ENCODE results near the gene GNAO1. TPM values are rescaled to one million over a fixed set of nuclear protein-coding genes. Genes with fewer than 3 reads are reported as not detected.

GNAO1 gene
- total and polyA plus RNA-seq, 4 donors, result 34.4 to 331 (median 177) TPM

GRCh38 chr16:56228476-56228875 is 37.2 kb downstream of the GNAO1 start:
- no peak overlapping the region for H3K27ac ChIP-seq (ENCODE audit: low read depth, low read length)
- DNase-seq (ENCODE audit: low read depth in 4 of 6, low spot score in 6 of 6), result no peak

GRCh38 chr16:56233795-56234566 is 42.7 kb downstream of the GNAO1 start:
- H3K4me3 ChIP-seq (ENCODE audit: low read depth, low read length), result no peak overlapping the region
- WGBS (ENCODE audit: insufficient coverage), result 69% methylated on average over 2 of the region's 2 CpGs
- H3K27me3 ChIP-seq (ENCODE audit: control insufficient read depth, insufficient read depth, low read length), result no peaks in the 10 kb centered on the region
- no peak for DNase-seq (ENCODE audit: low read depth in 4 of 6, low spot score in 6 of 6)
- H3K27ac ChIP-seq (ENCODE audit: low read depth, low read length), result no peak overlapping the region
- H3K36me3 ChIP-seq (ENCODE audit: control insufficient read depth, insufficient read depth, low read length), result peaks cover 3% of the 10 kb centered on the region
- no peaks in the 10 kb centered on the region for H3K9me3 ChIP-seq (ENCODE audit: control insufficient read depth, insufficient read depth, low read length)
- H3K4me1 ChIP-seq (ENCODE audit: control insufficient read depth, insufficient read depth, low read length), result peaks cover 44% of the 10 kb centered on the region

More at GRCh38 chr16:56228476-56228875, 37.2 kb downstream of the GNAO1 start:
- 69% methylated on average over 2 of the region's 4 CpGs for WGBS (ENCODE audit: insufficient coverage)
- Histone ChIP-seq H3K9me3 (ENCODE audit: control insufficient read depth, insufficient read depth, low read length) (no peaks in the 10 kb centered on the region), H3K4me1 (ENCODE audit: control insufficient read depth, insufficient read depth, low read length) (peaks cover 41% of the 10 kb centered on the region), H3K36me3 (ENCODE audit: control insufficient read depth, insufficient read depth, low read length) (peaks cover 9% of the 10 kb centered on the region), H3K27me3 (ENCODE audit: control insufficient read depth, insufficient read depth, low read length) (no peaks in the 10 kb centered on the region), H3K4me3 (ENCODE audit: low read depth, low read length) (no peak overlapping the region)

- Histone ChIP-seq H3K27me3 (ENCODE audit: control insufficient read depth, insufficient read depth, low read length) (no peaks in the 10 kb centered on the region), H3K9me3 (ENCODE audit: control insufficient read depth, insufficient read depth, low read length) (no peaks in the 10 kb centered on the region), H3K4me1 (ENCODE audit: control insufficient read depth, insufficient read depth, low read length) (peaks cover 48% of the 10 kb centered on the region), H3K4me3 (ENCODE audit: low read depth, low read length) (no peak overlapping the region), H3K36me3 (ENCODE audit: control insufficient read depth, insufficient read depth, low read length) (peaks cover 3% of the 10 kb centered on the region), H3K27ac (ENCODE audit: low read depth, low read length) (no peak overlapping the region)
- no peak for DNase-seq (ENCODE audit: low read depth in 4 of 6, low spot score in 6 of 6)
- WGBS (ENCODE audit: insufficient coverage), result 59% methylated on average over 2 of the region's 5 CpGs
These were observed 43.4 kb downstream of the GNAO1 start for GRCh38 chr16:56234737-56235136.

- Histone ChIP-seq H3K4me3 (ENCODE audit: low read depth, low read length) (no peak overlapping the region), H3K9me3 (ENCODE audit: control insufficient read depth, insufficient read depth, low read length) (no peaks in the 10 kb centered on the region), H3K36me3 (ENCODE audit: control insufficient read depth, insufficient read depth, low read length) (peaks cover 3% of the 10 kb centered on the region), H3K4me1 (ENCODE audit: control insufficient read depth, insufficient read depth, low read length) (peaks cover 45% of the 10 kb centered on the region), H3K27me3 (ENCODE audit: control insufficient read depth, insufficient read depth, low read length) (no peaks in the 10 kb centered on the region), H3K27ac (ENCODE audit: low read depth, low read length) (no peak overlapping the region)
- DNase-seq (ENCODE audit: low read depth in 4 of 6, low spot score in 6 of 6), result peak in 2 of 6 donors; percentile 8 to 42
- WGBS (ENCODE audit: insufficient coverage), result 17% methylated on average over 1 of the region's 6 CpGs
These were observed 46.2 kb downstream of the GNAO1 start for GRCh38 chr16:56237451-56237930.

DNA sequence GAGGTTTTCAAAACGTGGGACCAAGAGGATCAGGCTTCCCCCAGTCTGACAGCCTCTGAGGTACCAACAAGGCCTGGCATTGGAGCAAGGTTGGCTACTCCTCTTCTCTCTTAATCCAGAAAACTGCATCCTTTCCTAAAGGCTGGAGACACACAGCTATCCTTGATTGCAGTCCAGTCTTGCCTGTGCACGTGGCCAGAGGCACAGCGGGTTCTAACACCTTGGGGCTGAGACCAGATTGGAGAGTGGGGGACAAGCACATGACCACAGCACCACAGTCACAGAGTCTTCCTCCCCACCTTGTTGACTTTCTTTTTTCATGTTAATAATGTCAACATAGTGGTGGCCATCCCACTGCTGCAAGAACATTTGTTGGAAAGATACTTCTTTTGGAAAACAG is 46.9 kb downstream of the GNAO1 start:
- no peak for DNase-seq (ENCODE audit: low read depth in 4 of 6, low spot score in 6 of 6)
- H3K9me3 ChIP-seq (ENCODE audit: control insufficient read depth, insufficient read depth, low read length), result no peaks in the 10 kb centered on the region
- no peak overlapping the region for H3K4me3 ChIP-seq (ENCODE audit: low read depth, low read length)
- WGBS (ENCODE audit: insufficient coverage), result 30% methylated on average over 1 of the region's 3 CpGs
- H3K27ac ChIP-seq (ENCODE audit: low read depth, low read length), result no peak overlapping the region
- peaks cover 3% of the 10 kb centered on the region for H3K36me3 ChIP-seq (ENCODE audit: control insufficient read depth, insufficient read depth, low read length)
- H3K27me3 ChIP-seq (ENCODE audit: control insufficient read depth, insufficient read depth, low read length), result no peaks in the 10 kb centered on the region
- peaks cover 45% of the 10 kb centered on the region for H3K4me1 ChIP-seq (ENCODE audit: control insufficient read depth, insufficient read depth, low read length)

- WGBS (ENCODE audit: insufficient coverage), result 67% methylated on average over 1 of the region's 2 CpGs
These were observed 50.3 kb downstream of the GNAO1 start for GRCh38 chr16:56241596-56241995.

DNA sequence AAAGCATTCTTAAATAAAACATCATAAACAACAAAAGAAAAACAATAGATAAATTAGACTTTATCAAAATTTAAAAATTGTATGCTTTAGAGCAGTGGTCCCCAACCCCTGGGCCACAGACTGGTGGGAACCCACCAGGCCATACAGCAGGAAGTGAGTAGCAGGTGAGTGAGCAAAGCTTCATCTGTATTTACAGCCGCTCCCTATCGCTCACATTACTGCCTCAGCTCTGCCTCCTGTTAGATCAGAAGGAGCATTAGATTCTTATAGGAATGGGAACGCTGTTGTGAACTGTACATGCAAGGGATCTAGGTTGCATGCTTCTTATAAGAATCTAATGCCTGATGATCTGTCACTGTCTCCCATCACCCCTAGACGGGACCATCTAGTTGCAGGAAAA is 51.5 kb downstream of the GNAO1 start:
- no peak for DNase-seq (ENCODE audit: low read depth in 4 of 6, low spot score in 6 of 6)
- peaks cover 40% of the 10 kb centered on the region for H3K4me1 ChIP-seq (ENCODE audit: control insufficient read depth, insufficient read depth, low read length)
- no peak overlapping the region for H3K27ac ChIP-seq (ENCODE audit: low read depth, low read length)
- WGBS (ENCODE audit: insufficient coverage), result no CpG with 5 or more reads among the region's 4 CpGs
- no peaks in the 10 kb centered on the region for H3K27me3 ChIP-seq (ENCODE audit: control insufficient read depth, insufficient read depth, low read length)
- no peaks in the 10 kb centered on the region for H3K9me3 ChIP-seq (ENCODE audit: control insufficient read depth, insufficient read depth, low read length)
- no peak overlapping the region for H3K4me3 ChIP-seq (ENCODE audit: low read depth, low read length)
- no peaks in the 10 kb centered on the region for H3K36me3 ChIP-seq (ENCODE audit: control insufficient read depth, insufficient read depth, low read length)

More at GRCh38 chr16:56241596-56241995, 50.3 kb downstream of the GNAO1 start:
- H3K36me3 ChIP-seq (ENCODE audit: control insufficient read depth, insufficient read depth, low read length), result no peaks in the 10 kb centered on the region
- no peaks in the 10 kb centered on the region for H3K9me3 ChIP-seq (ENCODE audit: control insufficient read depth, insufficient read depth, low read length)
- no peak overlapping the region for H3K27ac ChIP-seq (ENCODE audit: low read depth, low read length)
- peaks cover 38% of the 10 kb centered on the region for H3K4me1 ChIP-seq (ENCODE audit: control insufficient read depth, insufficient read depth, low read length)
- no peaks in the 10 kb centered on the region for H3K27me3 ChIP-seq (ENCODE audit: control insufficient read depth, insufficient read depth, low read length)
- H3K4me3 ChIP-seq (ENCODE audit: low read depth, low read length), result no peak overlapping the region
- no peak for DNase-seq (ENCODE audit: low read depth in 4 of 6, low spot score in 6 of 6)

DNA sequence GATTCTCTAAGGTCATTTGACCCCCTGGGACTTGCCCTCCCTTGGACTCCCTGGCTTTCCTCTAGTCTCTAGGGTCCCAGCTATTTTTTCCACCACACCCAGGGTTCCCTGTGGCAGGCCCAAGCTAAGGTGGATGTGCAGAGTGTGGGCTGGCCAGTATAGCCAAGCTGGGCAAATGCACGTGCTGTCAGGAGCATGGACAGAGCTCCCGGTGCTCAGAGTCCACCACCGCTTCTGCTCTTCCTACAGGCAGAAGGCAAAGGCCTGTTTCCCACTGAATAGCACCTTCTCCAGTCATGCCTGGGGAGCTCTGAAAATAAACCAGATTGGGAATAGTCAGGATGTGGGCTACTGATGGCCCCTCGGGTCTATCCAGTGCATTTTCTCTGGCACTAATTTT is 53.3 kb downstream of the GNAO1 start:
- Histone ChIP-seq H3K9me3 (ENCODE audit: control insufficient read depth, insufficient read depth, low read length) (no peaks in the 10 kb centered on the region), H3K27me3 (ENCODE audit: control insufficient read depth, insufficient read depth, low read length) (no peaks in the 10 kb centered on the region), H3K4me3 (ENCODE audit: low read depth, low read length) (no peak overlapping the region), H3K4me1 (ENCODE audit: control insufficient read depth, insufficient read depth, low read length) (peaks cover 33% of the 10 kb centered on the region), H3K27ac (ENCODE audit: low read depth, low read length) (no peak overlapping the region), H3K36me3 (ENCODE audit: control insufficient read depth, insufficient read depth, low read length) (peaks cover 10% of the 10 kb centered on the region)
- WGBS (ENCODE audit: insufficient coverage), result 80% methylated on average over 1 of the region's 4 CpGs
- DNase-seq (ENCODE audit: low read depth in 4 of 6, low spot score in 6 of 6), result no peak

GRCh38 chr16:56245197-56245596 is 53.9 kb downstream of the GNAO1 start:
- 48% methylated on average over 5 of the region's 6 CpGs for WGBS (ENCODE audit: insufficient coverage)
- Histone ChIP-seq H3K27me3 (ENCODE audit: control insufficient read depth, insufficient read depth, low read length) (no peaks in the 10 kb centered on the region), H3K4me3 (ENCODE audit: low read depth, low read length) (no peak overlapping the region), H3K9me3 (ENCODE audit: control insufficient read depth, insufficient read depth, low read length) (no peaks in the 10 kb centered on the region), H3K36me3 (ENCODE audit: control insufficient read depth, insufficient read depth, low read length) (peaks cover 14% of the 10 kb centered on the region), H3K4me1 (ENCODE audit: control insufficient read depth, insufficient read depth, low read length) (peaks cover 27% of the 10 kb centered on the region), H3K27ac (ENCODE audit: low read depth, low read length) (no peak overlapping the region)
- peak in 1 of 6 donors; percentile 56 for DNase-seq (ENCODE audit: low read depth in 4 of 6, low spot score in 6 of 6)

All from spinal cord (tissue), 10 donors.